Lower leg skin (tissue), 4 donors: ENCODE data around the gene RBM6. TPM values are rescaled to one million over a fixed set of nuclear protein-coding genes. Genes with fewer than 3 reads are reported as not detected.

ENCODE experiments used
- DNase-seq, 2 donors: peaks; one replicate each; pipeline ENCODE4 v3.0.0-alpha.2; 2019; ENCODE audit warnings: low spot score in 2 of 2
- H3K4me3 ChIP-seq: fragments of 200-600 bp; sonication (generic); 2 replicates; pipeline ENCODE4 v1.5.1; 2017; ENCODE audit warnings: mild to moderate bottlenecking, low read depth; ENCODE audit not compliant: poor library complexity, severe bottlenecking
- CTCF ChIP-seq, 3 donors: fragments of 450-650 bp; IDR thresholded peaks; one replicate each; pipeline ENCODE4 v1.5.1; 2016; ENCODE audit warnings: antibody characterized with exemption in 3 of 3, mild to moderate bottlenecking in 3 of 3, moderate library complexity in 2 of 3
- POLR2A ChIP-seq, 2 donors: fragments of 450-650 bp; IDR thresholded peaks; one replicate each; pipeline ENCODE4 v1.6.1; 2016 to 2017; ENCODE audit warnings: antibody characterized with exemption in 2 of 2, mild to moderate bottlenecking in 1 of 2, moderate library complexity in 1 of 2
- WGBS, 2 donors: methylation state at CpG; one replicate each; pipeline ENCODE4 v1.1.5; 2018; 5-methylcytosine and 5-hydroxymethylcytosine counted together
- intact Hi-C: fragments of 100-400 bp; cut with DNase I; formaldehyde crosslinking; loops from one replicate; pipeline ENCODE4 v1.15.0; 2023; ENCODE audit warnings: low total_unique reads
- total RNA-seq, 4 donors: library from RNA; depleted of rRNA; stranded (reverse); fragments of >200 nt; gene quantifications; one replicate each; pipeline ENCODE4 v1.1.0, GENCODE V29; 2016

RBM6 gene
- total RNA-seq, 4 donors from 2014 or later: 41.4 to 121 (median 54.7) TPM

GRCh38 chr3:50001511-50001910 lies 61.6 kb downstream of the RBM6 start:
- no peak for TF ChIP-seq CTCF (IDR thresholded peaks at IDR 0.05)
- no peak for TF ChIP-seq POLR2A (IDR thresholded peaks at IDR 0.05)
- no peak overlapping the region for H3K4me3 ChIP-seq
- 94 to 96% methylated on average over 3 of the region's 3 CpGs for WGBS, 2 donors
- DNase-seq: no peak
- intact Hi-C loops: no loop called here

DNA sequence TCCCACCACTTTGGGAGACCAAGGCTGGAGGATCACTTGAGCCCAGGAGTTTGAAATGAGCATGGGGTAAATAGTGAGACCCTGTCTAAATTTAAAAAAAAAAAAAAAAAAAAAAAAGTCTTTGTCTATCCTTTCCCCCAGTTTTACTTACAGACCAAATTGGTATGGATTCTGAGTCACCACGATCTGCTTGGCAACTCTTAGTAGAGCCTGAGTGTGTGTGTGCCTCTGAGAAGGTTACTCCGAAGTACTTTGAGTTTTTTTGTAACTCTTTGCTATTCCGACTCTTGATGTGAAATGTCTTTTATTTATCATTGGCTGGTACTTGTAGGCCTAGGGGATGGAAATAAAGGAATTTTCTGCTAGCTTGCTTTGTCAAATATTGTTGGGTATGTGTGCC lies 63.3 kb downstream of the RBM6 start:
- intact Hi-C loops: no loop called here
- TF ChIP-seq CTCF (IDR thresholded peaks at IDR 0.05): no peak
- TF ChIP-seq POLR2A (IDR thresholded peaks at IDR 0.05): no peak
- H3K4me3 ChIP-seq: no peak overlapping the region
- 90% methylated on average over 3 of the region's 3 CpGs for WGBS, 2 donors
- no peak for DNase-seq

DNA sequence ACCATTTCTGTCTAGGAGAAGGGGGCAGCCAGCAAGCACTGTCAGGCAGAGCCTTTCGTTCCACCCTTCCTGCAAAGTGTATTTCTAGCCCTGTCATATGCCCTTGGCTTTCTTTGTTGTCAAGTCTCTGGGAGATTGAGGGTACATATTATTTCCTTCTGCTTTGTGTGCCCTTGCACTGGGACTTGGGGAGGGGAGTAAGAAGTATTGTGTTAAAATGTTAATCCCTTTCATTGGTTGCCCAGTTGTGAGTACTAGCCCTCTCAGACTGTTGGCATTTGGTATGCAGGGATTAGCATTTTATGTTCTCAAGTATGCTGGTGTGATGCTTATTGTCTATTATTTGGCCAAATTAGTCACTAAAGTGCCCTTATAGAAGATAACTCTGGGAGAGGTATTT lies 63.9 kb downstream of the RBM6 start:
- 0% methylated on average over 1 of the region's 1 CpG for WGBS, 2 donors
- no peak overlapping the region for H3K4me3 ChIP-seq
- no peak for TF ChIP-seq POLR2A (IDR thresholded peaks at IDR 0.05)
- no peak for TF ChIP-seq CTCF (IDR thresholded peaks at IDR 0.05)
- no peak for DNase-seq
- intact Hi-C loops: no loop called here

- TF ChIP-seq POLR2A (IDR thresholded peaks at IDR 0.05) (no peak), CTCF (IDR thresholded peaks at IDR 0.05) (no peak)
- 55 to 73% methylated on average over 1 of the region's 1 CpG for WGBS, 2 donors
- DNase-seq: no peak
- intact Hi-C loops: no loop called here
- no peak overlapping the region for H3K4me3 ChIP-seq
Measured at GRCh38 chr3:50008931-50009330, 69.0 kb downstream of the RBM6 start.

- DNase-seq: no peak
- TF ChIP-seq POLR2A (IDR thresholded peaks at IDR 0.05) (no peak), CTCF (IDR thresholded peaks at IDR 0.05) (no peak)
- intact Hi-C loops: no loop called here
- WGBS, 2 donors: 82 to 92% methylated on average over 1 of the region's 1 CpG
- no peak overlapping the region for H3K4me3 ChIP-seq
Measured at GRCh38 chr3:50010959-50011358, 71.0 kb downstream of the RBM6 start.

GRCh38 chr3:50015918-50016317 lies 76.0 kb downstream of the RBM6 start:
- TF ChIP-seq POLR2A (IDR thresholded peaks at IDR 0.05) (no peak), CTCF (IDR thresholded peaks at IDR 0.05) (no peak)
- DNase-seq: no peak
- intact Hi-C loops: no loop called here
- H3K4me3 ChIP-seq: no peak overlapping the region
- 82 to 95% methylated on average over 4 of the region's 4 CpGs for WGBS, 2 donors
